ENCODE results near the gene IFNGR2. TPM values are rescaled to one million over a fixed set of nuclear protein-coding genes. Genes with fewer than 3 reads are reported as not detected.
"Not testable (repeated sequence)": the region's sequence is repeated elsewhere in the genome, so short reads cannot be mapped to it uniquely, and the experiment has no call there.

IFNGR2 gene
- total RNA-seq, 1 experiment from 2014 or later: 121 TPM

GRCh38 chr21:33419538-33420123, 16.4 kb downstream of the IFNGR2 start:
- in situ Hi-C loops (cut with HindIII; ENCODE audit: low pct_unique_long_range_greater_than_20kb, low sequenced_read_pairs): no loop called here
- no peak for DNase-seq (ENCODE audit: low read depth, low spot score)

- DNase-seq (ENCODE audit: low read depth, low spot score): no peak
- in situ Hi-C loops (cut with HindIII; ENCODE audit: low pct_unique_long_range_greater_than_20kb, low sequenced_read_pairs): no loop called here
These were observed 18.6 kb downstream of the IFNGR2 start for GRCh38 chr21:33421713-33422393.

GRCh38 chr21:33424214-33424613, 21.0 kb downstream of the IFNGR2 start:
- no peak for DNase-seq (ENCODE audit: low read depth, low spot score)
- in situ Hi-C loops (cut with HindIII; ENCODE audit: low pct_unique_long_range_greater_than_20kb, low sequenced_read_pairs): no loop called here

GRCh38 chr21:33425825-33426224, 22.6 kb downstream of the IFNGR2 start:
- in situ Hi-C loops (cut with HindIII; ENCODE audit: low pct_unique_long_range_greater_than_20kb, low sequenced_read_pairs): no loop called here
- DNase-seq (ENCODE audit: low read depth, low spot score): no peak

GRCh38 chr21:33427051-33427450, 23.8 kb downstream of the IFNGR2 start:
- no peak for DNase-seq (ENCODE audit: low read depth, low spot score)
- in situ Hi-C loops (cut with HindIII; ENCODE audit: low pct_unique_long_range_greater_than_20kb, low sequenced_read_pairs): no loop called here

GRCh38 chr21:33428669-33429068, 25.5 kb downstream of the IFNGR2 start:
- in situ Hi-C loops (cut with HindIII; ENCODE audit: low pct_unique_long_range_greater_than_20kb, low sequenced_read_pairs): no loop called here
- DNase-seq (ENCODE audit: low read depth, low spot score): no peak

- no peak for DNase-seq (ENCODE audit: low read depth, low spot score)
- in situ Hi-C loops (cut with HindIII; ENCODE audit: low pct_unique_long_range_greater_than_20kb, low sequenced_read_pairs): no loop called here
These were observed 27.6 kb downstream of the IFNGR2 start for GRCh38 chr21:33430858-33431257.

GRCh38 chr21:33432496-33432895, 29.3 kb downstream of the IFNGR2 start:
- DNase-seq (ENCODE audit: low read depth, low spot score): no peak
- in situ Hi-C loops (cut with HindIII; ENCODE audit: low pct_unique_long_range_greater_than_20kb, low sequenced_read_pairs): no loop called here

- DNase-seq (ENCODE audit: low read depth, low spot score): no peak
- in situ Hi-C loops (cut with HindIII; ENCODE audit: low pct_unique_long_range_greater_than_20kb, low sequenced_read_pairs): no loop called here
These were observed 29.8 kb downstream of the IFNGR2 start for GRCh38 chr21:33433001-33433400.

- in situ Hi-C loops (cut with HindIII; ENCODE audit: low pct_unique_long_range_greater_than_20kb, low sequenced_read_pairs): no loop called here
- peak; percentile 87 for DNase-seq (ENCODE audit: low read depth, low spot score)
These were observed 30.4 kb downstream of the IFNGR2 start for GRCh38 chr21:33433425-33434114.

GRCh38 chr21:33434770-33435360, 31.7 kb downstream of the IFNGR2 start:
- in situ Hi-C loops (cut with HindIII; ENCODE audit: low pct_unique_long_range_greater_than_20kb, low sequenced_read_pairs): no loop called here

GRCh38 chr21:33437140-33437539, 33.9 kb downstream of the IFNGR2 start:
- in situ Hi-C loops (cut with HindIII; ENCODE audit: low pct_unique_long_range_greater_than_20kb, low sequenced_read_pairs): no loop called here
- no peak for DNase-seq (ENCODE audit: low read depth, low spot score)

More at GRCh38 chr21:33434770-33435360, 31.7 kb downstream of the IFNGR2 start:
- peak; percentile 73 for DNase-seq (ENCODE audit: low read depth, low spot score)

GRCh38 chr21:33441489-33442477, 38.6 kb downstream of the IFNGR2 start:
- in situ Hi-C loops (cut with HindIII; ENCODE audit: low pct_unique_long_range_greater_than_20kb, low sequenced_read_pairs): no loop called here
- DNase-seq (ENCODE audit: low read depth, low spot score): peak; percentile 47

GRCh38 chr21:33443194-33443593, 40.0 kb downstream of the IFNGR2 start:
- in situ Hi-C loops (cut with HindIII; ENCODE audit: low pct_unique_long_range_greater_than_20kb, low sequenced_read_pairs): no loop called here
- DNase-seq (ENCODE audit: low read depth, low spot score): no peak

- in situ Hi-C loops (cut with HindIII; ENCODE audit: low pct_unique_long_range_greater_than_20kb, low sequenced_read_pairs): no loop called here
These were observed 41.3 kb downstream of the IFNGR2 start for GRCh38 chr21:33444499-33444898.

GRCh38 chr21:33446620-33447019, 43.4 kb downstream of the IFNGR2 start:
- DNase-seq (ENCODE audit: low read depth, low spot score); in situ Hi-C loops (cut with HindIII; ENCODE audit: low pct_unique_long_range_greater_than_20kb, low sequenced_read_pairs): not testable (repeated sequence)

More at GRCh38 chr21:33444499-33444898, 41.3 kb downstream of the IFNGR2 start:
- no peak for DNase-seq (ENCODE audit: low read depth, low spot score)

GRCh38 chr21:33449616-33450015, 46.4 kb downstream of the IFNGR2 start:
- no peak for DNase-seq (ENCODE audit: low read depth, low spot score)
- in situ Hi-C loops (cut with HindIII; ENCODE audit: low pct_unique_long_range_greater_than_20kb, low sequenced_read_pairs): no loop called here
